Left forelimb (tissue), 1 donor: ENCODE data around the gene OAS3.

Experiments used
- DNase-seq: peaks from one replicate; pipeline ENCODE4 v3.0.0-alpha.2; 2018; ENCODE audit warnings: low spot score

Gene OAS3

GRCh38 chr12:113016796-113017195 lies 78.5 kb downstream of the OAS3 start:
- DNase-seq = no peak

- DNase-seq = no peak
These were observed 80.8 kb downstream of the OAS3 start for GRCh38 chr12:113019025-113019424.

DNA sequence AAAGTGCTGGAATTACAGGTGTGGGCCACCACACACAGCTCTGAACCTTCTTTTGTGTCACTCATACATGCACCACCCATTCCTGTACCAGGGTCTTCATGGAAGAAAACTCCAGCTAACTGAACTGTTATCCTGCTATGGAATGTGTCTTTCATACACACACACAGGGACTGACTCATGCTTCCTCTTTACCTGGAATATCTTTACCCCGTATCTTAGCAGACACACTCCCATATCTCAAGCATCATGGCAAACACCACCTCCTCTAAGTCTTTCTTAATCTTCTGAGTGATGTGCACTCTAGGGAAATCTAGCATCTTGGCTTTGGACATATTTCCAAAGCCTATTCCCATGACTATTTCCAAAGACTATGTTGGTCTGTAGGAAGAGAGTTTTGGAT lies 83.2 kb downstream of the OAS3 start:
- no peak for DNase-seq
